Loucy (cell line): ENCODE data around the gene GPR78.

ENCODE experiments used
- CTCF ChIP-seq: fragments of 200-600 bp; sonication (generic); conservative IDR thresholded peaks from 2 replicates; pipeline ENCODE4 v1.5.1; 2014; ENCODE audit warnings: mild to moderate bottlenecking, antibody characterized with exemption, low read length
- EZH2phosphoT487 ChIP-seq: fragments of 200-600 bp; IDR thresholded peaks from 2 replicates; pipeline ENCODE4 v1.6.1; 2018; ENCODE audit warnings: antibody characterized with exemption, mild to moderate bottlenecking, moderate library complexity, borderline replicate concordance

GRCh38 chr4:8607603-8608481 lies 27.6 kb downstream of the GPR78 start:
- TF ChIP-seq CTCF (peak; percentile 70), EZH2phosphoT487 (no peak)
